GM21576 (cell line): ENCODE data around the gene GLT8D1.
A peak's percentile ranks its signal among the peaks of the same experiment; 100 is the strongest.

Experiments
- ATAC-seq: cut with Tn5 transposase; IDR thresholded peaks from one replicate; pipeline ENCODE4 v1.9.1; 2021; ENCODE audit warnings: mild to moderate bottlenecking, moderate library complexity; ENCODE audit not compliant: unreplicated experiment

The GLT8D1 gene

GRCh38 chr3:52712291-52713212, 7.0 kb upstream of the GLT8D1 start:
- no peak for ATAC-seq

GRCh38 chr3:52710512-52710911, 4.9 kb upstream of the GLT8D1 start:
- ATAC-seq: no peak

GRCh38 chr3:52707585-52707984, 2.0 kb upstream of the GLT8D1 start:
- ATAC-seq: no peak

GRCh38 chr3:52705438-52705687, 228 bp downstream of the GLT8D1 start:
- ATAC-seq: no peak

GRCh38 chr3:52704611-52705437, 767 bp downstream of the GLT8D1 start:
- peak; percentile 4 for ATAC-seq

- ATAC-seq: no peak
Observed at GRCh38 chr3:52703341-52703740, 2.2 kb downstream of the GLT8D1 start.

- no peak for ATAC-seq
Observed at GRCh38 chr3:52697632-52697965, 8.0 kb downstream of the GLT8D1 start.

- ATAC-seq: no peak
Observed at GRCh38 chr3:52696830-52697631, 8.6 kb downstream of the GLT8D1 start.

GRCh38 chr3:52695798-52696671, 9.6 kb downstream of the GLT8D1 start:
- ATAC-seq: no peak

GRCh38 chr3:52694528-52695189, 10.9 kb downstream of the GLT8D1 start:
- no peak for ATAC-seq

GRCh38 chr3:52693071-52693470, 12.5 kb downstream of the GLT8D1 start:
- ATAC-seq: no peak

- ATAC-seq: no peak
Observed at GRCh38 chr3:52690560-52690959, 15.0 kb downstream of the GLT8D1 start.

- ATAC-seq: no peak
Observed at GRCh38 chr3:52689151-52689550, 16.4 kb downstream of the GLT8D1 start.

GRCh38 chr3:52688266-52688665, 17.3 kb downstream of the GLT8D1 start:
- no peak for ATAC-seq

- ATAC-seq: peak; percentile 70
Observed at GRCh38 chr3:52685709-52686691, 19.6 kb downstream of the GLT8D1 start, which contains the start of the genes GNL3 and PBRM1. TSS of gene GNL3 (plus strand) at chr3:52686032. CDS start at chr3:52686093, 61 bp downstream. TSS of gene PBRM1 (minus strand) at chr3:52685913.

- ATAC-seq: peak; percentile 66
Observed at GRCh38 chr3:52685285-52685708, 20.3 kb downstream of the GLT8D1 start.

GRCh38 chr3:52684184-52684583, 21.4 kb downstream of the GLT8D1 start:
- no peak for ATAC-seq

GRCh38 chr3:52683611-52684010, 22.0 kb downstream of the GLT8D1 start:
- ATAC-seq: no peak

- no peak for ATAC-seq
Observed at GRCh38 chr3:52682016-52682415, 23.6 kb downstream of the GLT8D1 start.
